Measurements from ENCODE around the gene AP3D1.
A peak's percentile ranks its signal among the peaks of the same experiment; 100 is the strongest.

Gene AP3D1

DNA sequence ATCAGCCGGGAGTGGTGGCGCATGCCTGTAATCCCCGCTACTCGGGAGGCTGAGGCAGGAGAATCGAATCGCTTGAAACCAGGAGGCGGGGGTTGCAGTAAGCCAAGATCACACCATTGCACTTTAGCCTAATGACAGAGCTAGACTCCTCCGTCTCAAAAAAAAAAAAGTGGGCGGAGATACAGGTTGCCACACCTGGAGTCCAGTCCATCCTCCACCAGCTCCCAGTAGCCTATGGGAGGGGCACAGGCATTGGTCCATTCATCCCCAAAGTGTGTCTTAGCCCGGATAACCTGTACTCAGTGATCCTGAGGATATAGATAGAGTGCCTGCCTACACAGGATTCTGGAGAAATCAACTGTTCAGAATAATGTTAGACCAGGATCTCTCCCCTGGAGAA lies 9.0 kb upstream of the AP3D1 start:
- DNase-seq: no peak
- H3K4me3 ChIP-seq: no peak overlapping the region
- H3K36me3 ChIP-seq: no peaks in the 10 kb centered on the region
- peaks cover 0 to 20% (median 9%) of the 10 kb centered on the region in 4 donors for H3K4me1 ChIP-seq
- TF ChIP-seq, protein P1, sequence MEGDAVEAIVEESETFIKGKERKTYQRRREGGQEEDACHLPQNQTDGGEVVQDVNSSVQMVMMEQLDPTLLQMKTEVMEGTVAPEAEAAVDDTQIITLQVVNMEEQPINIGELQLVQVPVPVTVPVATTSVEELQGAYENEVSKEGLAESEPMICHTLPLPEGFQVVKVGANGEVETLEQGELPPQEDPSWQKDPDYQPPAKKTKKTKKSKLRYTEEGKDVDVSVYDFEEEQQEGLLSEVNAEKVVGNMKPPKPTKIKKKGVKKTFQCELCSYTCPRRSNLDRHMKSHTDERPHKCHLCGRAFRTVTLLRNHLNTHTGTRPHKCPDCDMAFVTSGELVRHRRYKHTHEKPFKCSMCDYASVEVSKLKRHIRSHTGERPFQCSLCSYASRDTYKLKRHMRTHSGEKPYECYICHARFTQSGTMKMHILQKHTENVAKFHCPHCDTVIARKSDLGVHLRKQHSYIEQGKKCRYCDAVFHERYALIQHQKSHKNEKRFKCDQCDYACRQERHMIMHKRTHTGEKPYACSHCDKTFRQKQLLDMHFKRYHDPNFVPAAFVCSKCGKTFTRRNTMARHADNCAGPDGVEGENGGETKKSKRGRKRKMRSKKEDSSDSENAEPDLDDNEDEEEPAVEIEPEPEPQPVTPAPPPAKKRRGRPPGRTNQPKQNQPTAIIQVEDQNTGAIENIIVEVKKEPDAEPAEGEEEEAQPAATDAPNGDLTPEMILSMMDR (IDR thresholded peaks at IDR 0.05): no peak
- H3K27ac ChIP-seq: no peak overlapping the region
- intact Hi-C loops (cut with DNase I; ENCODE audit: low total_unique reads): loop anchor here (5.0 kb wide), 1 partner anchor 167 kb away; the partner anchor contains the start of genes LSM7 and SPPL2B
- H3K27me3 ChIP-seq: no peaks in the 10 kb centered on the region
- no peaks in the 10 kb centered on the region for H3K9me3 ChIP-seq

DNA sequence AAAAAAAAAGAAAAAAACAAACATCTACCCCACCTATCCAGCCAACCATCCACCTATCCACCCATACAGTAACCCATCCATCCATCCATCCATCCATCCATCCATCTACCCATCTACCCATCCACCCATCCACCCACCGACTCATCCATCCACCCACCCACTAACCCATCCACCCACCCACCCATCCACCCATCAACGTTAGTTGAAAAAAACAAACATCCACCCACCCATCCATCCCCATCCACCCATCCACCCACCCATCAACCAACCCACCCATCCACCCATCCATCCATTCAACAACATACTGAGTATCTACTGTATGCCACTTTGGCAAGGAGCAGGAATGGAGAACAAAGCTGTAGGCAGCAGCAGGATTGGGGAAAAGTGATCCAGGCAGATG lies 6.1 kb upstream of the AP3D1 start:
- Histone ChIP-seq H3K9me3 (no peaks in the 10 kb centered on the region), H3K27me3 (no peaks in the 10 kb centered on the region), H3K4me3 (no peak overlapping the region), H3K4me1 (peaks cover 0 to 1% (median 0%) of the 10 kb centered on the region in 4 donors), H3K27ac (no peak overlapping the region), H3K36me3 (no peaks in the 10 kb centered on the region)
- no peak for DNase-seq
- TF ChIP-seq, protein P1 (IDR thresholded peaks at IDR 0.05): no peak
- intact Hi-C loops (cut with DNase I; ENCODE audit: low total_unique reads): loop anchor here (5.0 kb wide), 1 partner anchor 35 kb away; no protein-coding TSS in a partner anchor

DNA sequence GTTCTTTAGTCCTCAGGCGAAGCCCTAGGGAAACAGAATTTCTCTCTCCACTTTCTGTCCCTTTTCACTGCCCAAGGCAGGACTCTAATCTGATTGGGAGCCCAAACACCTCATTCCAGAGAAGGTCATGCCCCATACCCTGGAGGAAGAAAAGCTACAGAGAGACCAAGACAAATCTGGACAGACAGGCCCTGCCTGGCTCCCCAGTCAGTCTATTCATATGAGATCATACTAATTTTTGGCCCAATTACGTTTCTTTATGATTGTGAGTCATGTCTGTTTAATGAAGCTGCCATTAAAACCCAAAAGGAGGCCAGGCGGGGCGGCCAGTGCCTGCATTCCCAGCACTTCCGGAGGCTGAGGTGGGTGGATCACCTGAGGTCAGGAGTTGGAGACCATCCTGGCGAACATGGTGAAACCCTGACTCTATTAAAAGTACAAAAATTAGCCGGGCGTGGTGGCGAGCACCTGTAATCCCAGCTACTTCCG lies 3.3 kb upstream of the AP3D1 start:
- no peak overlapping the region for H3K4me3 ChIP-seq
- H3K27me3 ChIP-seq: no peaks in the 10 kb centered on the region
- peaks cover 0 to 19% (median 15%) of the 10 kb centered on the region in 4 donors for H3K4me1 ChIP-seq
- no peak overlapping the region for H3K27ac ChIP-seq
- no peak for DNase-seq
- H3K9me3 ChIP-seq: no peaks in the 10 kb centered on the region
- H3K36me3 ChIP-seq: no peaks in the 10 kb centered on the region
- TF ChIP-seq, protein P1 (IDR thresholded peaks at IDR 0.05): no peak
- intact Hi-C loops (cut with DNase I; ENCODE audit: low total_unique reads): loop anchor here (5.0 kb wide), 3 partner anchors 38 to 238 kb away; no protein-coding TSS in a partner anchor

DNA sequence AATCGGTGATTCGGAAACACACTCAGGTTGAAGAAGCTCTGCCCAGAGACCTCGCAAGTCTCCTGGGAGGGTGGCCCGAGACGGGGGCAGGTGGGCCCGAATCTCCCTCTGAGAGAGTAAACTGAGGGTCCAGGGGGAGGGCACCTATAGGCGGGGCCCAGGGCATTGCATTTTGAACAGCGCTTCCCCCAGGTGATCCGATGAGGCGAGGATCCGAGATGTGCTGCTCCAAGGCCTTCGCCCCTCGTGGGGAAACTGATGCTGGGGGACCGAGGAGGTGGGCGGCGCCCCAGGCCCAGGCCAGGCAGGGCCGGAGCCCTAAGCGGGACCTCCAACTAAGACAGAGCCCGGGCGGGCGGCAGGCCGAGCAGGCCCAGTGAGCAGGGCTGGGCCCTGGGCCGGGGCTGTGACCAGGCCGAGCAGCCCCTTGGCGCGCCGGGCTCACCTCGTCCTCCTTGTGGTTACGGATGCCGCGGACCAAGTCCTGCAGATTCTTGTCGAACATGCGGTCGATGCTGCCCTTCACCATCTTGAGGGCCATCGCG lies 500 bp downstream of the AP3D1 start:
- no peak for DNase-seq
- intact Hi-C loops (cut with DNase I; ENCODE audit: low total_unique reads): loop anchor here (5.0 kb wide), 2 partner anchors 121 to 241 kb away; no protein-coding TSS in a partner anchor

DNA sequence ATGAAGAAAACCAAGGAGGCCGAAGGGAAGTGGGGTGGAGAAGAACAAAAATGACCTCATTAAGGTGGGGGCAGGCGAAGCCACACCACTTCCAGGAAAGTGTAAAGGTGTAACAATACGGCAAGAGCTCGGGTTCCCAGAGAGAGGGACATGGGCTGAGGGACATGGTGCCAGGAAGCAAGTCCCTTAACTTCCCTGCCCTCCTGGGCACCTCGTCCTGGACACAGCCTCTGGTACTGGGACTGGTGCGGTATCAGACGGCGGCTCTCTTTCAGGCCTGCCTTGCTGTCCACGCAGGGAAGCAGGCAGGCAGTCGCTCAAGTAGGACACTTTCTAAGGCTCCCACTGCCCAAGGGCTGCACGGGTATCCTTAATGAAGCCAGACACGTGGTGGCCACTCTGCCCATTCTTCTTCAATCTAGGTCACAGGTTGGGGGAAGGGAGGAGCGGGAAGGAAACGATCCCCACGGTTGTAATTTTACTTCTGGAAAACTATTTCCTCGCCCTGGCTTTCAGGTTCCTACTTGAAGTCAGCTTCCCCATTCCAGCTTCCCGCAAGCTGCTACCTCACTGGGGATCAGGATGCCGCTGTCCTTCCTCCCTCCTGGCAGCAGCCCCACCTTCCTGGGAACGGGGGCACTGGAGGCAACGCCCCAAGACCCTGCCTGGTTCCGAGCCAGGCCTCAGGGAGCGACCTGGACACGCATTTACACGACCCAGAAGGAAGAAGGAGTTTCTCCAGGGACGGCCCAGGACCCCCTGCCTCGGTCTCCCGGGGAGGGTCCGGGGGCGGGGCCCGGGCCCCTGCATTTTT lies 1.2 kb downstream of the AP3D1 start:
- intact Hi-C loops (cut with DNase I; ENCODE audit: low total_unique reads): loop anchor here (5.0 kb wide), 3 partner anchors 38 to 242 kb away; no protein-coding TSS in a partner anchor
- peak in 1 of 2 donors; percentile 31 for DNase-seq
- Histone ChIP-seq H3K27me3 (no peaks in the 10 kb centered on the region), H3K27ac (peak overlapping the region; percentile 73 to 82), H3K4me3 (peak overlapping the region; percentile 68 to 92), H3K36me3 (peaks cover 0 to 14% (median under 1%) of the 10 kb centered on the region in 3 donors), H3K9me3 (no peaks in the 10 kb centered on the region), H3K4me1 (peaks cover 0 to 52% (median 32%) of the 10 kb centered on the region in 4 donors)
- TF ChIP-seq, protein P1 (IDR thresholded peaks at IDR 0.05): no peak

More for the DNA sequence above, 500 bp downstream of the AP3D1 start:
- Histone ChIP-seq H3K4me1 (peaks cover 0 to 45% (median 28%) of the 10 kb centered on the region in 4 donors), H3K4me3 (peak overlapping the region; percentile 68 to 92), H3K27me3 (no peaks in the 10 kb centered on the region), H3K27ac (peak overlapping the region; percentile 73 to 82), H3K9me3 (no peaks in the 10 kb centered on the region), H3K36me3 (peaks cover 0 to 7% (median 0%) of the 10 kb centered on the region in 3 donors)
- TF ChIP-seq, protein P1 (IDR thresholded peaks at IDR 0.05): no peak

Measured in tibial artery (tissue), 4 donors.